Right lobe of liver (tissue), 4 donors: Measurements from ENCODE around the gene EIPR1.

Source experiments
- POLR2A ChIP-seq: fragments of 450-650 bp; IDR thresholded peaks from one replicate; pipeline ENCODE4 v1.6.1; 2017; ENCODE audit warnings: antibody characterized with exemption, mild to moderate bottlenecking
- TF ChIP-seq, protein P1 (sequence below), 4 donors: fragments of 200-600 bp in 3 of 4; fragments of 450-650 bp in 1 of 4; IDR thresholded peaks; one replicate each; pipeline versions ENCODE4 v1.5.1 to v1.8.0; 2016 to 2022; ENCODE audit warnings: antibody characterized with exemption in 4 of 4, mild to moderate bottlenecking in 2 of 4
- donor health status: DM: no; HTN: no; CAD: no.
- donor health status: DM: no; HTN: no; CAD: no.
- donor health status: DM: no; HTN: yes; CAD: no.

DNA sequence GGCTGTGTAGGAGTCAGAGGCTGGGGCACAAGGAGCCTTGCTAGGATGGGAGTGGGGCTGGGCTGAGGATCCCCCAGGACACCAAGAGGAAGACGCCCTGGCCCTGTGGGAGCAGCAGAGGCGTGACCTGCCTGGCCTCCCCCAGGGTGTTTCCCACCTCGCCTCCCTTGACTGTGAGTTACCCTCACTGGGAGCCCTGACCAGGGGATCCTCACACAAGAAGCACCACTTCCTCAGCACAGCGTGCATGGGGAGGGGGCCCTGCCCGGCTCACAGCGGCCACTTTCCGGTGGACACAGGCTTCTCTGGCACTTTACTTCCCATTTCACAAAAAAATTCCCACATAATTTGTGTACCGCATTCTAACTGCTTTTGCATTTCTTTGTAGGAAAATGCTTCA lies 187.7 kb downstream of the EIPR1 start:
- TF ChIP-seq, protein P1, sequence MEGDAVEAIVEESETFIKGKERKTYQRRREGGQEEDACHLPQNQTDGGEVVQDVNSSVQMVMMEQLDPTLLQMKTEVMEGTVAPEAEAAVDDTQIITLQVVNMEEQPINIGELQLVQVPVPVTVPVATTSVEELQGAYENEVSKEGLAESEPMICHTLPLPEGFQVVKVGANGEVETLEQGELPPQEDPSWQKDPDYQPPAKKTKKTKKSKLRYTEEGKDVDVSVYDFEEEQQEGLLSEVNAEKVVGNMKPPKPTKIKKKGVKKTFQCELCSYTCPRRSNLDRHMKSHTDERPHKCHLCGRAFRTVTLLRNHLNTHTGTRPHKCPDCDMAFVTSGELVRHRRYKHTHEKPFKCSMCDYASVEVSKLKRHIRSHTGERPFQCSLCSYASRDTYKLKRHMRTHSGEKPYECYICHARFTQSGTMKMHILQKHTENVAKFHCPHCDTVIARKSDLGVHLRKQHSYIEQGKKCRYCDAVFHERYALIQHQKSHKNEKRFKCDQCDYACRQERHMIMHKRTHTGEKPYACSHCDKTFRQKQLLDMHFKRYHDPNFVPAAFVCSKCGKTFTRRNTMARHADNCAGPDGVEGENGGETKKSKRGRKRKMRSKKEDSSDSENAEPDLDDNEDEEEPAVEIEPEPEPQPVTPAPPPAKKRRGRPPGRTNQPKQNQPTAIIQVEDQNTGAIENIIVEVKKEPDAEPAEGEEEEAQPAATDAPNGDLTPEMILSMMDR (IDR thresholded peaks at IDR 0.05) = no peak
- TF ChIP-seq POLR2A = no peak
